HG03280 (cell line): ENCODE results near the gene RGL1.

Experiments
- ATAC-seq: cut with Tn5 transposase; IDR thresholded peaks from one replicate; pipeline ENCODE4 v1.9.1; 2021; ENCODE audit warnings: mild to moderate bottlenecking, moderate library complexity; ENCODE audit not compliant: unreplicated experiment

RGL1 gene

GRCh38 chr1:183885142-183885735 lies 80.3 kb downstream of the RGL1 start:
- ATAC-seq = no peak

- no peak for ATAC-seq
These were observed 81.3 kb downstream of the RGL1 start for GRCh38 chr1:183886083-183886828.

GRCh38 chr1:183886853-183887252 lies 81.9 kb downstream of the RGL1 start:
- no peak for ATAC-seq

- ATAC-seq = no peak
These were observed 83.2 kb downstream of the RGL1 start for GRCh38 chr1:183887826-183888819.

GRCh38 chr1:183889095-183889494 lies 84.2 kb downstream of the RGL1 start:
- ATAC-seq = no peak

GRCh38 chr1:183891158-183891856 lies 86.4 kb downstream of the RGL1 start:
- ATAC-seq = no peak

- ATAC-seq = no peak
These were observed 87.5 kb downstream of the RGL1 start for GRCh38 chr1:183892351-183892793.

- no peak for ATAC-seq
These were observed 88.8 kb downstream of the RGL1 start for GRCh38 chr1:183893561-183894289.

GRCh38 chr1:183894290-183894565 lies 89.3 kb downstream of the RGL1 start:
- no peak for ATAC-seq

GRCh38 chr1:183896466-183897048 lies 91.6 kb downstream of the RGL1 start:
- ATAC-seq = no peak

- ATAC-seq = peak; percentile 26
These were observed 93.1 kb downstream of the RGL1 start for GRCh38 chr1:183898001-183898396.

- ATAC-seq = no peak
These were observed 93.7 kb downstream of the RGL1 start for GRCh38 chr1:183898610-183899009.

GRCh38 chr1:183901748-183902330 lies 96.9 kb downstream of the RGL1 start:
- no peak for ATAC-seq

GRCh38 chr1:183903101-183903500 lies 98.2 kb downstream of the RGL1 start:
- ATAC-seq = no peak

- no peak for ATAC-seq
These were observed 100.7 kb downstream of the RGL1 start for GRCh38 chr1:183905508-183906113.

- ATAC-seq = no peak
These were observed 102.2 kb downstream of the RGL1 start for GRCh38 chr1:183907070-183907469.

- no peak for ATAC-seq
These were observed 103.2 kb downstream of the RGL1 start for GRCh38 chr1:183908079-183908478.

- no peak for ATAC-seq
These were observed 104.8 kb downstream of the RGL1 start for GRCh38 chr1:183909672-183910071.

GRCh38 chr1:183910845-183911244 lies 105.9 kb downstream of the RGL1 start:
- no peak for ATAC-seq
